Stimulated activated CD8-positive, alpha-beta memory T cell treated with anti-CD3 and anti-CD28 coated beads, Interleukin-15, amount 100 ng/mL, for 24 hours (primary cell): ENCODE results near the gene C4BPA.

Source experiments
- DNase-seq: peaks from one replicate; pipeline ENCODE4 v3.0.0-alpha.2; 2020; ENCODE audit warnings: low read depth

The C4BPA gene

DNA sequence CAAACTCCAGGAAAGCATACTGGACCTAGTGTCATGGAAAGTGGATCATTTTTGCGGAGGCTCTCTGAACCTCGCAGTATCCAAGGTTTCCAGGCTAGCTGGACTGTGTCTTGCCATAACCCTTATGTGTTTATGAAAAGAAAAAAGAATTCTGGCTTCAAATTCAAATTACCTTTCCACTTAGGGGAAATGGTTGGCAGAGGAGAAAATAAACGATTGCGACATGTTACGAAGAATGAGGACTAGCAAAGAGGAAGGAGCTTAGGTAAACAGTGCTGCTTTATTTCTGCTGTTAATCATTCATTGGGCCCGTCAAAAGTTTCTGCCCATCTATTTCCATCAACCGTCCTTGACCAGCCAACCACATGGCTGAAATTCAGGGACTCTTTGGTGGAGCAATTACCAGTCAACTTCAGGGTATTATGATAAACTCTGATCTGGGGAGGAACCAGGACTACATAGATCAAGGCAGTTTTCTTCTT, at the start of gene C4BPA:
Gene C4BPA (plus strand): TSS at position 342 of the 482 bp plus-strand sequence. CDS start 8,793 bp downstream, outside the sequence.
- DNase-seq = no peak

DNA sequence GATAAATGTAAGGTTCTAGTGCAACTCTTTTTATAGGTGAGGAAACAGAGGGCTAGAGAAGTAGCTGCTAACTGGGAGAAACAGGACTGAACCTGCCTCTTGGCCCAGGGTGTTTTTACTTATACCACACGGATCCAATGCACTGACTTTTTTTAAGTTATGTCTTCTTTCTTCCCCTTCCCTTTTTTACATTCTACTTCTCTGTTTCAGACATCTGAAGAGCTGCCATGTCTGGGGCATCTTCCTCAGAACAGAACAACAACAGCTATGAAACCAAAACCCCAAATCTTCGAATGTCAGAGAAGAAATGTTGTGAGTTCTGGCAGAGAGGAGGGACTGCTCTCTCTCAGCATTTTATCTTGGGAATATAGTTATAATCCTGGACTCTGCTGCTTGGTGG, 49.5 kb upstream of the C4BPA start:
- no peak for DNase-seq

DNA sequence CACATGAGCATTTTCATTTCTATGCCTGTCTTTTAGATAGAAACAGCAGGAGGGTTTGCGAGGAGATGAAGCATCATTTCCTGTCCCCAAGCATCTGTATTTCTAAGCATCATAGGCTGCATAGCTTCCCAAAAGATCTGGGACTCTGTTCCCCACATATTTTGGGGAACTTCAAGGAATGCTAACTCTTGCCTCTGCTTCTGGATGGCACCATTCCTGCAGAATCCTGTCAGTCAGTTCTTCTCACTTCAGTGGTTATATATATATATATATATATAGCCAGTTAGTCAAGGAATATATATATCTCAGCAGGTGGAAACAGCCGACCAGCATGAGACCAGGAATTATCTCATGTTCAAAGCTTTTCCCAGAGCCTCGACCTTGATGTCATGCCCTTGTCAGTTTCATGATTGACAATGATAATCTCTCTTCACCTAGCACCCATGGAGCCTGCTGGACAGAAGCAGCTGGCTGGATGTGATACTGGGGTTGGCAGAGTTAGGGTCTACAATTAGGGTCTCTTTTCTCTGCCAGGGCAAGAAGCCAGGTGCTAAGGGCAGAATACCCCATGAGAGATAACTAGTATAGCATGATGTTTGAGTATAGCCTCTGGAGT, 48.5 kb upstream of the C4BPA start:
- DNase-seq = no peak

- no peak for DNase-seq
Observed at GRCh38 chr1:207056673-207057072, 47.4 kb upstream of the C4BPA start.

DNA sequence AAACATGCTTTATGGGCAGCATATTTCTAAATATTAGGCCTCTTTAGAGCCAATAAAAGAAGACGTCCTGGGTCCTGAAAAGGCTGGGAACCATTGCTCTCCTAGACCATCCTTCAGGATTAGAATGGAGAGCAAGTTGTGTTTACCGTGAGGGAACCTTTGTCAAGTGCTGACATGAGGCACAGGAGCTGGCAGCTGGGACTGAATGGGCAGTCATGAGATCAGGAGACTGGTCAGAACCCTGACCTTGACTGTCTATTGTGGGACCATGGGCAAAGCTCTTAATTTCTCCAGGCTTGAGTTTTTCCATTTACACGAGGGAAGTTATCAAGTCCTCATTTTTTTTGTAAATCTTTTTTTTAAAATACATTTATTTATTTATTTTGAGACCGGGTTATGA, 45.8 kb upstream of the C4BPA start:
- no peak for DNase-seq

DNA sequence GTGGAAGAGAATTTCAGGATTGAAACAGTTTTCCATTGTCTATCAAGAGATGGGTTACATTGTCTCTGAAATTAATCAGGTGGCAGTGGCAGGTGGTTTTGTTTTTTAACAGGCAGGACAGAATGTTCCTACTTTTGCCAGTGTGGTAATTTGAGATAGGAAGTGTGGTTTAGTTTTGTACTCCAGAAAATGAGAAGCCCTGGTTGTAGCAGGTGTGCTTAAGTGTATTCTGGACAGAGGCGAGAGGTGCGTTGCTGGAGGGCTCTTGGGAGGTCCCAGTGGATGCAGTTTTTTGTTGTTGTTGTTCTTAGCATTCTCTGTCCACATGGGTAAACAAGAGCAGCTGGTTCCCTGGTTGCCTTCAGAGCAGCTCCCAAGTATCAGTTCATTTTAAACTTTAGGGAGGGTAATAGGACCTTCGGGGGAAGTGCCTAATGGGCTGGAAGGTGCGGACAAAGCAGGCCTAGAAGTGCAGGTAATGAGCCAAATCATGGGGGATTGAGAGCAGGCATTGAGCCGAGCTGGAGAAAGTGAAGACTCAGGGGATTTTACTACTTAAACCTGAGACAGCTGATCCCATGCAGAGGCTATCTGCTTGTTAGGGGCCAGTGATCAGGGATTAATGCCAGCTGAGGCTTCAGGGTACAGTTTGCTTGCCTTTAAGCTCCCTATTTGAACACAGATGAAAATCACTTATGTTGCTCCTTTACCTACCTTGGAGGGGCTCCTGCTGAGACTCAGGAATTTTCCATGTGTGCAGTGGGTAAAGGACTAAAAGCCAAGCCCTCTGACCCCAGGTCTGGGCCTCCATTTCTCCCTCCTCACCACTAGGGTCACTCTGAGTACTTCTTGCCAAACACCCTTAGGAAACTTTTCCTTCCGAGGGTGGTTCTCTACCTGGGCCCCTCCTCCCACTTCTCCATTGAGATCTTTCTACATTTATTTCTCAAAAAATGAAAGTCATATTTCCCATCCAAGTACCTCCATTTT, 44.9 kb upstream of the C4BPA start:
- DNase-seq = no peak

GRCh38 chr1:207059881-207060280, 44.2 kb upstream of the C4BPA start:
- DNase-seq = no peak

GRCh38 chr1:207060596-207060995, 43.4 kb upstream of the C4BPA start:
- DNase-seq = no peak

GRCh38 chr1:207062058-207062457, 42.0 kb upstream of the C4BPA start:
- DNase-seq = no peak

GRCh38 chr1:207063014-207063413, 41.0 kb upstream of the C4BPA start:
- no peak for DNase-seq

GRCh38 chr1:207064561-207064960, 39.5 kb upstream of the C4BPA start:
- no peak for DNase-seq

GRCh38 chr1:207067185-207067584, 36.8 kb upstream of the C4BPA start:
- no peak for DNase-seq

DNA sequence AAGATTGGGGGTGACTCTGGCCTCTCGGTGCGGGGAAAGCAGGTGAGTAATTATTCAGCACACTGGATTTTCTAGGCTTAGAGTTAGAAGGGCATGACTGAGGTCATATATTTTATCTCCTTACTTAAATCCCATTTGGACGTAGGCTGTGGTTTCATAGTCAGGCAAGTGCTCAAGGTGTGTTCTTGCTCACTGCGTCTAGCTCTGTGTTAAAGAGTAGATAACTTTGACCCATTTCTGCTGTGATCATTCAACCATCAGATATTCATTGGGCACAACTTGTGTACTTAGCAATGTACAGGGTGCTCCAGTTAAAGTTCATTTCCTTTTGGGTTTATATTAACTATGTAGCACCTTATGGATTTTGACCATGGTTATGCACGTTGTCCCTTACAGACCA, 36.4 kb upstream of the C4BPA start:
- DNase-seq = no peak

DNA sequence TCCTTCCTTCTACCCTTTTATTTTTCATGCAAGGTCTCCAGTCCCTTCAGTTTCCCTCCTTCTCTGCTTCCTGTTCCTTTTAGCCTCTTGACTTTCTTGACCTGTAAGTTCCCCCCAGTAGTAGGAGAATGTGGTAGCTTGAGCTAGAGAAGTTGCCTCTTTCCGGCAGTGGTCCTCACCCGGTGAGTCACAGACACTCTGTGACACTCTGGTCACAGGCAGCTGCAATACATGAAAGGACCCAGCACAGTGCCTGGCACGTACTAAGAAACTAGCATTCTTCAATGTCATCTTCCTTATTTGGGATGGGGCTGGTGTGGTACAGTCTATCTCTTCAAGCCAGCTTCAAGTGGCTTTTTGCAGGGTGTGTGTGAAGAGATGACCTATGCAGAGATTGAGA, 35.0 kb upstream of the C4BPA start:
- DNase-seq = no peak

DNA sequence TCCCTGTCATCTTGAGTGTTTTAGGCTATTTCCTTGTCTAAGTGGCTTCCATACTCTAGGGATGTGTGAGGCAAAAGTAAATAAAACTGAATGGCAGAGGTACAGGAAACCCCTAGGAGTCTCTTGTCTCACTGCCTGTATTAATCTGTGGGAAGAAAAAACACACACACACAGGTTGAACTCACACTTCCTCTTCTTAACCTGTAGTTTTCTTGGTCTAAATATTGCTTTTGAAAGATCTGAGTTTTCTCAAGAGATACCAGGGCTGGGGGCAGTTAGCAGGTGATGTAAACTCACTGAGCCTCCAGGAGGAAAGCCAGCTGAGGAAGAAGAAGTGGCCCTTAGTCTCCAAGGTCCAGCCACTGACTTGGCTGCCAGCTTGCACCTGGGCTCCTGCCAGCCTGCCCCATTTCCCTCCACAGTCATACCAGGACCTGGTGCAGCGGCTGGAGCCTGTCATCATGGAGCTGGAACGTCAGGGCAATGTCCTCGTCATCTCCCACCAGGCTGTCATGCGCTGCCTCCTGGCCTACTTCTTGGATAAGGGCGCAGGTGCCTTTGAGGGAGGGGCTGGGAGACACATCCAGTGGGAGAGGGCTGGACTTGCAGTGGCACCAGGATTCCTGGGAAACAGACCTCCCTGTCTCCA, 34.1 kb upstream of the C4BPA start:
- no peak for DNase-seq

- DNase-seq = no peak
Observed at GRCh38 chr1:207070811-207071210, 33.2 kb upstream of the C4BPA start.

- no peak for DNase-seq
Observed at GRCh38 chr1:207071426-207071825, 32.6 kb upstream of the C4BPA start.

GRCh38 chr1:207072233-207072632, 31.8 kb upstream of the C4BPA start:
- no peak for DNase-seq

- no peak for DNase-seq
Observed at GRCh38 chr1:207073906-207074820, 29.9 kb upstream of the C4BPA start.

- DNase-seq = no peak
Observed at GRCh38 chr1:207076181-207076955, 27.7 kb upstream of the C4BPA start.

GRCh38 chr1:207077012-207077411, 27.0 kb upstream of the C4BPA start:
- DNase-seq = no peak
